BJ (cell line): ENCODE data around the gene RPL31. TPM values are rescaled to one million over a fixed set of nuclear protein-coding genes. Genes with fewer than 3 reads are reported as not detected.

Experiments used
- CTCF ChIA-PET: fragments of 350-600 bp; formaldehyde crosslinking; extraction: SDS; loops from one replicate; lab custom pipeline; 2021; ENCODE audit warnings: antibody characterized with exemption, inconsistent platforms; lab: Yijun Ruan, JAX
- POLR2A ChIA-PET: fragments of 300-600 bp; sonication (Branson Sonifier 250); formaldehyde crosslinking; extraction: SDS; loops from one replicate; lab custom pipeline; 2021; ENCODE audit warnings: antibody characterized with exemption; lab: Charles Lee
- DNase-seq: peaks from one replicate; pipeline ENCODE4 v3.0.0-alpha.2; 2011; ENCODE audit warnings: low read depth
- H3K27me3 ChIP-seq: 2 replicates; pipeline ENCODE4 v1.6.0; 2011; ENCODE audit warnings: low read length; ENCODE audit not compliant: control insufficient read depth, insufficient read depth
- H3K36me3 ChIP-seq: 2 replicates; pipeline ENCODE4 v1.5.1; 2011; ENCODE audit warnings: low read length; ENCODE audit not compliant: control insufficient read depth, insufficient read depth
- H3K4me3 ChIP-seq: 2 replicates; pipeline ENCODE4 v1.5.1; 2011; ENCODE audit warnings: low read depth, mild to moderate bottlenecking, control low read depth, low read length
- CTCF ChIP-seq: IDR thresholded peaks from 2 replicates; pipeline ENCODE4 v1.5.1; 2011; ENCODE audit warnings: low read depth, mild to moderate bottlenecking, control low read depth, inconsistent platforms, low read length, moderate library complexity; ENCODE audit not compliant: insufficient read depth
- polyA plus RNA-seq: library from polyadenylated mRNA; depleted of rRNA; stranded (reverse); fragments of >200 nt; gene quantifications from 2 replicates; pipeline ENCODE4 v1.2.3, GENCODE V29; 2011

The RPL31 gene
- polyA plus RNA-seq, 1 experiment: 1,622 TPM

DNA sequence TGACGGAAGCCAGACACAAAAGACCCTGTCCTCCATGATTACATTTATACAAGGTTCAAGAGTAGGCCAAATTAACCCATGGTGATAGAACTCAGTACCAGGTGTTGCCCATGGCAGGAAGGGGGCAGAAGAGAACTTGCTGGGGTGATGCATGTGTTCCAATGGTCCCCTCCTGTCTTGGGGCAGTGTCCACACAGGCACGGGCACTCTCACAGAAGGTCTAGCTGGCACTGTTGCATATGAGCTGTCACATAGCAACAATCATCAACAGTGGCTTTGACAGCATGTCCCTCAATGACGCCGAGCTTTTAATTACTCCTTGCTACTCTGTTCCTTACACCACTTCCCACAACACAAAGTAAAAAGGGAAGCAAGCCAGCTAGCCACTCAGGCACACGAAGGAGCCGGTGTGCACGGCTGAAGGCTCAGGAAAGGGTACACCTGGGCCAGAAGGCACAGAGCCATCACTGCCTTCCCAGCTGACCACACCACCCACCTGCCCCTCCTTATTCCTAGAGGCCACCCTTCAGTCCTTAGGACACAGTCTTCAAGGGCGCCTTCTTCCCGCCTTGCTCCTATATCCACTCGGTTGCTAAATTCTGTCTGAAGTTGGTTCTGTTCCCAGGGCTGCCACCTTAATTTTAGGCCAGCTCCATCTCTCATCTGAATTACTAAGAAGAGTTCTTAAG lies 28.9 kb downstream of the RPL31 start:
- Histone ChIP-seq H3K27me3 (no peaks in the 10 kb centered on the region), H3K36me3 (peaks cover 1% of the 10 kb centered on the region; the same call in 1 of the 2 replicates), H3K4me3 (no peak overlapping the region)
- ChIA-PET POLR2A (no interaction called here), CTCF (interaction anchor here (0.9 to 6.6 kb wide), 3 partner anchors 26 to 174 kb away, joined by 3 to 36 read pairs (median 6); no protein-coding TSS in a partner anchor)
- no peak for DNase-seq
- no peak for TF ChIP-seq CTCF

DNA sequence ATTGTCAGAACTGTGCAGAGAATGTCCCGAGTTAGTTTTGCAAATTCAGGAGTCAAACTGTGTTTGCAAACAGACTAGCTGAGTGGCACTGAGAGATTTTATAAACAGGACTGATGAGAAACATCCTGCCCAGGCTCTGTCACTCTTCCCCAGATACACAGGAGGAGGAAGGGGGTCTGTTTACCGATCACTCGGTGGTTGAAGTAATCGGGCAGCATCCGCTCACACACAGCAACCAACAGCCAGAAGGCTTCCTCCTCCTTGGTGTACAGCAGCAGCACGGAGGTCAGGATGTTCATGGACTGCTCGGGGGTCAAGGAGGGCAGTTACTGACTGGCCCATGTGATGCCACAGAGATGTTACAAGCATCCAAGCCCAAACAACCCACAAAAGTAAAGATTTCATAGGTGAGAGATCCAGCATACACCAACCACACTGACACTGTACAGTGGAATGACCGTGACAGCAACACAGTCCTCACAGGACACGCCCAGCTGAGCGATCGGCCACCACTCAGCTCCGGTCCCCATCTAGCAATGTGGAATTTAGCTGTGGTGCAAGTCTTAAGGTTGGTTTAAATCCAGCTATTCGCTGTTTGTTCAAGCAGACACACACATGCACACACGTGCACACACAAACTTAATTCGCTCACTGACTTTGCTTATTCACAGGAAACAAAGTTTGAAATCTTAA lies 30.1 kb downstream of the RPL31 start:
- no peak overlapping the region for H3K4me3 ChIP-seq
- no peak for DNase-seq
- ChIA-PET CTCF (interaction anchor here (0.7 to 6.6 kb wide), 3 partner anchors 120 to 173 kb away, joined by 3 to 36 read pairs (median 6); no protein-coding TSS in a partner anchor), POLR2A (no interaction called here)
- no peak for TF ChIP-seq CTCF
- H3K27me3 ChIP-seq: no peaks in the 10 kb centered on the region
- peaks cover 3% of the 10 kb centered on the region; the same call in 1 of the 2 replicates for H3K36me3 ChIP-seq

GRCh38 chr2:101036562-101036961 lies 34.5 kb downstream of the RPL31 start:
- POLR2A ChIA-PET: no interaction called here
- CTCF ChIA-PET: interaction anchor here (0.5 to 5.3 kb wide), 22 partner anchors 10 to 442 kb away, joined by 3 to 101 read pairs (median 4); partner anchors contain the start of genes RPL31 and TBC1D8

GRCh38 chr2:101037161-101037755 lies 35.2 kb downstream of the RPL31 start:
- no peaks in the 10 kb centered on the region for H3K27me3 ChIP-seq
- TF ChIP-seq CTCF: no peak
- POLR2A ChIA-PET: no interaction called here
- CTCF ChIA-PET: interaction anchor here (0.6 to 5.3 kb wide), 20 partner anchors 9 to 442 kb away, joined by 3 to 101 read pairs (median 4); partner anchors contain the start of genes RPL31 and TBC1D8
- H3K36me3 ChIP-seq: peaks cover 2% of the 10 kb centered on the region; the same call in 1 of the 2 replicates
- no peak overlapping the region for H3K4me3 ChIP-seq
- no peak for DNase-seq

More at GRCh38 chr2:101036562-101036961, 34.5 kb downstream of the RPL31 start:
- Histone ChIP-seq H3K4me3 (no peak overlapping the region), H3K36me3 (peaks cover 2% of the 10 kb centered on the region; the same call in 1 of the 2 replicates), H3K27me3 (no peaks in the 10 kb centered on the region)
- peak; percentile 10 for DNase-seq
- TF ChIP-seq CTCF: peak; percentile 57
